ENCODE data around the gene SYT1.

GRCh38 chr12:79413796-79414195 is 549.2 kb downstream of the SYT1 start:
- TF ChIP-seq POLR2A (IDR thresholded peaks at IDR 0.05; ENCODE audit: low read depth, low read length) (no peak), POLR2AphosphoS5 (IDR thresholded peaks at IDR 0.05; ENCODE audit: low read depth, low read length) (no peak)

Data from GM12892 (cell line).